Measurements from ENCODE around the gene RFX3.

RFX3 gene

GRCh38 chr9:3250741-3251140 lies 275.1 kb downstream of the RFX3 start:
- Histone ChIP-seq H3K4me1 (no peaks in the 10 kb centered on the region), H3K9me3 (no peaks in the 10 kb centered on the region), H3K36me3 (peaks cover 5 to 41% (median 16%) of the 10 kb centered on the region in 3 donors), H3K27me3 (no peaks in the 10 kb centered on the region), H3K27ac (no peak overlapping the region), H3K4me3 (no peak overlapping the region)
- DNase-seq: no peak
- intact Hi-C loops (cut with DNase I; ENCODE audit: low total_unique reads): no loop called here
- TF ChIP-seq, protein P1, sequence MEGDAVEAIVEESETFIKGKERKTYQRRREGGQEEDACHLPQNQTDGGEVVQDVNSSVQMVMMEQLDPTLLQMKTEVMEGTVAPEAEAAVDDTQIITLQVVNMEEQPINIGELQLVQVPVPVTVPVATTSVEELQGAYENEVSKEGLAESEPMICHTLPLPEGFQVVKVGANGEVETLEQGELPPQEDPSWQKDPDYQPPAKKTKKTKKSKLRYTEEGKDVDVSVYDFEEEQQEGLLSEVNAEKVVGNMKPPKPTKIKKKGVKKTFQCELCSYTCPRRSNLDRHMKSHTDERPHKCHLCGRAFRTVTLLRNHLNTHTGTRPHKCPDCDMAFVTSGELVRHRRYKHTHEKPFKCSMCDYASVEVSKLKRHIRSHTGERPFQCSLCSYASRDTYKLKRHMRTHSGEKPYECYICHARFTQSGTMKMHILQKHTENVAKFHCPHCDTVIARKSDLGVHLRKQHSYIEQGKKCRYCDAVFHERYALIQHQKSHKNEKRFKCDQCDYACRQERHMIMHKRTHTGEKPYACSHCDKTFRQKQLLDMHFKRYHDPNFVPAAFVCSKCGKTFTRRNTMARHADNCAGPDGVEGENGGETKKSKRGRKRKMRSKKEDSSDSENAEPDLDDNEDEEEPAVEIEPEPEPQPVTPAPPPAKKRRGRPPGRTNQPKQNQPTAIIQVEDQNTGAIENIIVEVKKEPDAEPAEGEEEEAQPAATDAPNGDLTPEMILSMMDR (IDR thresholded peaks at IDR 0.05): no peak

DNA sequence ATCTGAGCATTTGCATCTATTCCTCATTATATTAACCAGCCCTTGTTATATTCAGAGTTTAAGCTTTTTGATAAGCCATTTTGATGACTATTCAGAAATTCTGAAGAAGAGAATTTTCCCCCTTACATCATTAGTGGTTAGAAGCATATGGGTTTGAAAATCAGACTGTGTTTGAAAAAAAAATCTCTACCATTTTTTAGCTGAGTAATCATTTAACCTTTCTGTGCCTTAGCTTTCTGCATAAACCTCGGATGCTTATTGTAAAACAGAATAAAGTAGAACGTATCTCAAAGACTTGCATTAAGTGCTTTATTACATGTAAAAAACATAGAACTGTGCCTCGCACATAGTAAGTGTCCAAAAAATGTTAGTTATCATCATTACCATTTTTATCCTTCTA lies 278.6 kb downstream of the RFX3 start:
- peaks cover 0 to 19% (median 13%) of the 10 kb centered on the region in 3 donors for H3K36me3 ChIP-seq
- no peaks in the 10 kb centered on the region for H3K27me3 ChIP-seq
- no peak overlapping the region for H3K4me3 ChIP-seq
- intact Hi-C loops (cut with DNase I; ENCODE audit: low total_unique reads): no loop called here
- TF ChIP-seq, protein P1 (IDR thresholded peaks at IDR 0.05): no peak
- no peaks in the 10 kb centered on the region for H3K4me1 ChIP-seq
- DNase-seq: no peak
- no peaks in the 10 kb centered on the region for H3K9me3 ChIP-seq
- no peak overlapping the region for H3K27ac ChIP-seq

- intact Hi-C loops (cut with DNase I; ENCODE audit: low total_unique reads): no loop called here
- H3K36me3 ChIP-seq: peaks cover 0 to 16% (median 13%) of the 10 kb centered on the region in 3 donors
- H3K27me3 ChIP-seq: no peaks in the 10 kb centered on the region
- no peak overlapping the region for H3K27ac ChIP-seq
- no peaks in the 10 kb centered on the region for H3K4me1 ChIP-seq
- no peaks in the 10 kb centered on the region for H3K9me3 ChIP-seq
- TF ChIP-seq, protein P1 (IDR thresholded peaks at IDR 0.05): no peak
- no peak overlapping the region for H3K4me3 ChIP-seq
- DNase-seq: no peak
Measured at GRCh38 chr9:3246241-3246640, 279.6 kb downstream of the RFX3 start.

DNA sequence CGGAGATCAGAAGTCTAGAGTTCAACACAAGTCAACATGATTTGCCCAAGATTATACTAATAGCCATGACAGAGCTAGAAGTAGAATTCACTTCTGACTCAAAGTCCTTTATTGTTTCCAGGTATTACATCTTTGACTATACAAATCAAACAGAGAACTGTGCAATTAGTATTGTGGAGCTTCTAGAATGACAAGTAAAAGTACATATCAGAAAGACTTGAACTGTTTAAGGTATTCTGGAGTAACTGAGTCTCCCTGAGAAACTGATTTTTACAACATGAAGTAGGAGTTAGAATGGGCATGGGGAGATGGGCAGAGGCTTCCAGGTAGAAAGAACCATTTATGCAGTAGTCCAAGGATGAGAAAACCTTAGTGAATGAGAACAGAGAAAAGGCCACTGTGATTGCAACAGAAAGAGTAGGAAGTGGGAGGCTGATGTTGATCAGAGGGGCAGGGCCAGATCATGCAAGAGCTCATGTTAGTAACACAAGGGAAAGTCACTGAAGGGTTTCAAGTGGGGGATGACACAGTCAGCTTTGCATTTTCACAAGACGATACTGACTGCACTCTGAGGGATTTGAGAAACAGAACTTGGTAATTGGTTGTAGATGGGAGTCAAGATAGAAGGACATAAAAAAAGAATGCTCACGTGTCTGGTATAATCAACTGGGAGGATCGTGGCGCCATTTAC lies 280.7 kb downstream of the RFX3 start:
- Histone ChIP-seq H3K4me1 (no peaks in the 10 kb centered on the region), H3K27ac (no peak overlapping the region), H3K9me3 (no peaks in the 10 kb centered on the region), H3K4me3 (no peak overlapping the region), H3K36me3 (peaks cover 0 to 16% (median 13%) of the 10 kb centered on the region in 3 donors), H3K27me3 (no peaks in the 10 kb centered on the region)
- intact Hi-C loops (cut with DNase I; ENCODE audit: low total_unique reads): no loop called here
- no peak for DNase-seq
- TF ChIP-seq, protein P1 (IDR thresholded peaks at IDR 0.05): no peak

DNA sequence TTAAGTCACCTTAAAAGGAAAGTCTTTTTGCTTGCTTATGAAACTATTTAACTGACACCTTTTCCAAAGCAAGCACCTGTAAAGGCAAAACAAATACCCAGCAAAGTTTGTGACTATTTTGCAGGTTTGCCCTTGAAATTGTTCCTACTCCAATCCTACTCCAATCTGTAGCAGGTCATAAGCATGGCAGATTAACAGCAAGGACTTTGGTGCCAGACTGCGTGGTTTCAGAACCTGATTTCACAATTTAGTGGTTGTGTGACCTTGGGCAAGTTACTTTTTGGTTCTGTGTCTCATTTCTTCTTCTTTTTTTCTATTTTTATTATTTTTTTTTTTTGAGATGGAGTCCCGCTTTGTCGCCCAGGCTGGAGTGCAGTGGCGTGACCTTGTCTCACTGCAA lies 282.1 kb downstream of the RFX3 start:
- DNase-seq: no peak
- Histone ChIP-seq H3K36me3 (peaks cover 0 to 16% (median 13%) of the 10 kb centered on the region in 3 donors), H3K4me1 (no peaks in the 10 kb centered on the region), H3K9me3 (no peaks in the 10 kb centered on the region), H3K27me3 (no peaks in the 10 kb centered on the region), H3K27ac (no peak overlapping the region), H3K4me3 (no peak overlapping the region)
- TF ChIP-seq, protein P1 (IDR thresholded peaks at IDR 0.05): no peak
- intact Hi-C loops (cut with DNase I; ENCODE audit: low total_unique reads): no loop called here
